HG03469 (cell line): Measurements from ENCODE around the gene MOCS3.

Experiments used
- ATAC-seq: cut with Tn5 transposase; IDR thresholded peaks from one replicate; pipeline ENCODE4 v1.9.1; 2021; ENCODE audit warnings: mild to moderate bottlenecking, moderate library complexity, moderate number of reproducible peaks; ENCODE audit not compliant: unreplicated experiment

Gene MOCS3

GRCh38 chr20:51010932-51011331 is 52.3 kb downstream of the MOCS3 start:
- no peak for ATAC-seq

GRCh38 chr20:51011479-51011878 is 52.9 kb downstream of the MOCS3 start:
- no peak for ATAC-seq

GRCh38 chr20:51012357-51012756 is 53.7 kb downstream of the MOCS3 start:
- no peak for ATAC-seq
